ENCODE measurements around the gene ENTHD1. TPM values are rescaled to one million over a fixed set of nuclear protein-coding genes. Genes with fewer than 3 reads are reported as not detected.

The ENTHD1 gene
- total RNA-seq, 1 experiment from 2014 or later = 41.5 TPM

GRCh38 chr22:39777716-39778454 lies 115.7 kb downstream of the ENTHD1 start:
- in situ Hi-C loops (cut with HindIII; ENCODE audit: low pct_unique_long_range_greater_than_20kb, low sequenced_read_pairs) = no loop called here
- no peak for DNase-seq (ENCODE audit: low read depth, low spot score)

DNA sequence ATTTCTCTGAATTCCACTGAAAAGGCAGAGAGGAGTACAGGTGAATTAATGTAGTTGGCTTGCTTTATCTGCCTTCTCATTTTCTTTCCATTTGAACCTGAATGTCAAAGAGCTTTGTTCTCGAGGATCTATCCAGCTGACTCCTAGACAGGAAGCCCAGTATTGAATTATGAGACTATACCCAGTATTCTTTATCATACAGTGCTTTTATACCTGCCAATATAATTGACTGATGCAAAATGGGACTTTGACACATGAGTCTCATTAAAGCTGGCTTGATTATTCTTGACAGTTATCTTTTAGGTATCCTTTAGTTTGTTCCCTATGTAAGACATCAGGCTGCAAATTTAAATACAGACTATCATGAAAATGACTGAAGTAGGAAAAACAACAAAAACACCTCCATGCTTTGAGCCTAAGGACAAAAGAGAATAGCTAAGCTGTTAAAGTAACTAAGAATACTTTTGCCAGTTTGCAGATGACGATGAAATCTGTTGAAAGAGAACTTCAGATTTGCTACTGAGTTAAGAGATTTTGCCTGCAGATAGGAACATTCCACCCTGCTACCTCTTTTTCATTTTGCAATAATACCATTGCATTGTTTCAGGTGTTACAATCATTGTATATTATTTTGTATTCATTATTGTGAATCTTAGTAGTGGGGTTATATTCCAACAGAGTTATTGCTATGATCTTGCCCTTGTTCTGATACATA lies 117.1 kb downstream of the ENTHD1 start:
- in situ Hi-C loops (cut with HindIII; ENCODE audit: low pct_unique_long_range_greater_than_20kb, low sequenced_read_pairs) = no loop called here
- no peak for DNase-seq (ENCODE audit: low read depth, low spot score)

DNA sequence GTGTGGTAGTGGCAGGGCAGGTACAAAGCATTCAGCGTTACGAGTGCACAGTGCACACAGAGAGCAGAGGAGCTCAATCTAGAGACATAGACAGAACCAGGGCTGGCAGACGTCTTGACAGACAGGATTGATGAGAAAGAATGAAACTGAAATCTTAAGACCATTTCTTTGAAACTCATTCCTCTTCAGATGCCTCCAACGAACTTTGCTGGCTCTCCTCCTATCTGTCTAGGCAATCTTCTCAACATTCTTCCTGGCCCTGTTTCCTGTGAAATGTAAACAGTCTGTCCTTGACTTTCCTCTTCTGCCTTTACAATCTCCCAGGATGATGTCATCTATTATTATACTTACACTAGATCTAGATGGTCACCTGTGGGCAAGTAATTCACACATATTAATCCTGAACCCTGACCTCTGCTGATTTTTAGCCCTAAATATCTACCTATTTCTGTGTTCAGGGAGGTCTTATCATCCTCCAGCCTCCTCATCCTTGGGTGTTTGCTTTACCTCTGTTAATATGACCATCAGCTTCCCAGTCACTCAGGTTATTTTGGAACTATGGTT lies 119.5 kb downstream of the ENTHD1 start:
- in situ Hi-C loops (cut with HindIII; ENCODE audit: low pct_unique_long_range_greater_than_20kb, low sequenced_read_pairs) = no loop called here
- no peak for DNase-seq (ENCODE audit: low read depth, low spot score)

DNA sequence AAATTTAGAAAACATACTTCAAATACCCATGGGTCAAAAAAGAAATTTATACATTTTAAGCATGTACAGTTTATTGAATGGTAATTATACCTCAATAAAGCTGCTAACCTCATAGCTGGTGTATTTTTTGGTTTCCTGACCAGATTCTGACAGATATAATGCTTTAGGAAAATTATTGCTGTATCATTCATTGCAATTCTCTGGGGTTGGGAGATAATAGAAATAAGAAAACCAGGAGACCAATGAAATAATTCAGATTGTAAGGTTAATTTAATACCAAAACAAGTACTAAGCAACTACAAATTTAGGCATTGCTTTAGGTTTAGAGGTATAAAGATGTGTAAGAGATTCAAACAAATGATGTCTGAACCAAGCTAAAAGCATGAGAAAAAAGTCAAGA lies 120.1 kb downstream of the ENTHD1 start:
- in situ Hi-C loops (cut with HindIII; ENCODE audit: low pct_unique_long_range_greater_than_20kb, low sequenced_read_pairs) = no loop called here
- no peak for DNase-seq (ENCODE audit: low read depth, low spot score)

DNA sequence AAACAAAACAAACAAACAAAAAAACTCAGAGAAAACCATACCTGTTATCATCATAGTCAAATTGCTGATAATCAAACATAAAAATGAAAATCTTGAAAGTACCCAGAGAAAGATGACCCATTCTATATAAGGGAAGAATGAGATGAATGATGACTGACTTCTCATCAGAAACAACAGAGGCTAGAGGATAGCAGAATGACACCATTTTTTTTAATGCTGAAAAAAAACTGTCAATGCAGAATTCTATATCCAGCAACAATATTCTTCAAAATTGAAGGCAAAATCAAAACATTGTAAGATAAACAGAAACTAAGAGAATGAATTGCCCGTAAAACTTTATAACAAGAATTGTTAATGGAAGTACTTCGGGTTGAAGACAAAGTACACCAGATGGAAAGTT lies 122.1 kb downstream of the ENTHD1 start:
- in situ Hi-C loops (cut with HindIII; ENCODE audit: low pct_unique_long_range_greater_than_20kb, low sequenced_read_pairs) = no loop called here
- no peak for DNase-seq (ENCODE audit: low read depth, low spot score)

DNA sequence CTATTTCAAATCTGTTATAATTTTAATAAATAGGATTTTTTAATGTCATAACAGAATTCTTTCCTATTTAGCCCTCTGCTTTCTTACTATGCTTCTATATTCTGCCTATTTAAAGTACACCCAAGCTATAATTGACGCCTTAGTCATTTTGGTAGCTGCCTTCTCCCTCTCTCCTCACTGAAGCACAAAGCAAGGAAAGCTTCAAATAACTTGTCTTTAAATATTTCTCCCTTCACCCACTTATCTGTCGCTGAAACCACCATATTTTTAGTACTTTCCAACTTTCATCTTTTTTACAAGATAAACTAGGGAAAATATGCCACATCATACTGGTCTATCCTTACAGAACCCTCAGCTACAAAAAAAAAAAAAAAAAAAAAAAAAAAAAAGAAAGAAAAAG lies 127.9 kb downstream of the ENTHD1 start:
- in situ Hi-C loops (cut with HindIII; ENCODE audit: low pct_unique_long_range_greater_than_20kb, low sequenced_read_pairs) = no loop called here
- DNase-seq (ENCODE audit: low read depth, low spot score) = no peak

- in situ Hi-C loops (cut with HindIII; ENCODE audit: low pct_unique_long_range_greater_than_20kb, low sequenced_read_pairs) = no loop called here
- no peak for DNase-seq (ENCODE audit: low read depth, low spot score)
Observed at GRCh38 chr22:39765046-39765445, 128.5 kb downstream of the ENTHD1 start.

GRCh38 chr22:39763276-39763675 lies 130.3 kb downstream of the ENTHD1 start:
- no peak for DNase-seq (ENCODE audit: low read depth, low spot score)
- in situ Hi-C loops (cut with HindIII; ENCODE audit: low pct_unique_long_range_greater_than_20kb, low sequenced_read_pairs) = no loop called here

- no peak for DNase-seq (ENCODE audit: low read depth, low spot score)
- in situ Hi-C loops (cut with HindIII; ENCODE audit: low pct_unique_long_range_greater_than_20kb, low sequenced_read_pairs) = no loop called here
Observed at GRCh38 chr22:39750759-39751158, 142.8 kb downstream of the ENTHD1 start.

GRCh38 chr22:39748877-39749276 lies 144.7 kb downstream of the ENTHD1 start:
- in situ Hi-C loops (cut with HindIII; ENCODE audit: low pct_unique_long_range_greater_than_20kb, low sequenced_read_pairs) = no loop called here
- DNase-seq (ENCODE audit: low read depth, low spot score) = no peak

DNA sequence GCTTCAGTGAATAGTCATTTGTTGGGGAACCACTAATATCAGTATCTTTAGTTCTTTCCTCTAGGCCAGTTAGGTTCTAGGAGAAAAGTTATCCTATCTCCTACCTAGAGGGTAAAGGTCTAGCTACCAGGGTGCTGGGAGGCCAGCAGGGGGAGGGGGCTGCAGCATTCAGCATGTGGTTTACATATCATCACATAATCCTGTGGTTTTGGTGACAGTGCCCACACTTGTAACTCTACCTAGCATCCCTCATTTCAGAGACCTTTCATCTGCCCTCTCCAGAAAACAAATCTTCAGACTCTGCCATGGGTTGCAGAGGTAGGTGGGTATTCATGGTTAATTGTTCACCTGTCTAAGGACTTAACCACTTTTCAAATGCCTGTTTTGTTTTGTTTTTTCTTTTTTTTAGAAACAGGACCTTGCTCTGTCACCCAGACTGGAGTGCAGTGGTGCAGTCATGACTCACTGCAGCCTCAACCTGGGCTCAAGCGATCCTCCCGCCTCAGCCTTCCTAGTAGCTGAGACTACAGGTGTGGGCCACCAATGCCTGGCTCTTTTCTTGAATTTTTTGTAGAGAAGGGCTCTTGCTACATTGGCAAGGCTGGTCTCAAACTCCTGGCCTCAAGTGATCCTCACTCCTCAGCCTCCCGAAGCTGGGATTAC lies 146.8 kb downstream of the ENTHD1 start:
- in situ Hi-C loops (cut with HindIII; ENCODE audit: low pct_unique_long_range_greater_than_20kb, low sequenced_read_pairs) = no loop called here

DNA sequence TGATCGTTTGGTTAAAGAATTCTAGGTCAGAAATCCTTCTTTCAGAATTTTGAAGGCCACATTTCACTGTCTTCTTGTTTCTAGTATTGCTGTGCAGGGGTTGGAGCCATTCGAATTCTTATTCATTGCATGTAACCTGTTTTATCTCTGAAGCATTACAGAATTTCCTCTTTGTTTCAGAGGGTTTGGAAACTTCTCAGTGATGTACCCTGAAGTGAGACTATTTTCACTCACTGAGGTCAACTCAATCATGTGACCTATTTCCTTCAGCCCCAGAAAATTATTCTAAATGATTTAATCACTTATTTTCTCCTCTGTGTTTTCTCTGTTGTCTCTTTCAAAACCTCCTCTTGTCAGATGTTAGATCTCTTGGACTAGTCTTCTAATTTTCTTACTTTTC lies 147.8 kb downstream of the ENTHD1 start:
- in situ Hi-C loops (cut with HindIII; ENCODE audit: low pct_unique_long_range_greater_than_20kb, low sequenced_read_pairs) = no loop called here
- DNase-seq (ENCODE audit: low read depth, low spot score) = no peak

More for the DNA sequence above, 146.8 kb downstream of the ENTHD1 start:
- no peak for DNase-seq (ENCODE audit: low read depth, low spot score)

DNA sequence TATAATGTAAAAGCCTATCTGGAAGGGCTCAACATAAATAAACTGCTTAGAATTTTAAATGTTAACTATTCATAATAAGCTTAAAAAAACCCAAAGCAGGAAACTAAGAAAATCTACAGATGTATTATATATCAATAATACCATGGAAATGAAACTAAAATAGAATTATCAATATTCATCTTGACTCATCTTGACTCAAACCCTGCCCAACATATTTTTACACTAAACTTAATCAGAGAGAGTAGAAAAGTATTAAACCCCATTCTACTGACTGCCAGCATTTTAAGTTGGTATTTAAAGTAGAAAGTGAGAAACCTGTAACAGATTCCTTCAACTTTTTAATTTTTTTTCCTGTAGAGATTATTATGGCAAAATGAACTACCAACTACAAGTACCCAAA lies 149.2 kb downstream of the ENTHD1 start:
- in situ Hi-C loops (cut with HindIII; ENCODE audit: low pct_unique_long_range_greater_than_20kb, low sequenced_read_pairs) = no loop called here

GRCh38 chr22:39743935-39744334 lies 149.6 kb downstream of the ENTHD1 start:
- DNase-seq (ENCODE audit: low read depth, low spot score) = no peak
- in situ Hi-C loops (cut with HindIII; ENCODE audit: low pct_unique_long_range_greater_than_20kb, low sequenced_read_pairs) = no loop called here

More for the DNA sequence above, 149.2 kb downstream of the ENTHD1 start:
- DNase-seq (ENCODE audit: low read depth, low spot score) = no peak

DNA sequence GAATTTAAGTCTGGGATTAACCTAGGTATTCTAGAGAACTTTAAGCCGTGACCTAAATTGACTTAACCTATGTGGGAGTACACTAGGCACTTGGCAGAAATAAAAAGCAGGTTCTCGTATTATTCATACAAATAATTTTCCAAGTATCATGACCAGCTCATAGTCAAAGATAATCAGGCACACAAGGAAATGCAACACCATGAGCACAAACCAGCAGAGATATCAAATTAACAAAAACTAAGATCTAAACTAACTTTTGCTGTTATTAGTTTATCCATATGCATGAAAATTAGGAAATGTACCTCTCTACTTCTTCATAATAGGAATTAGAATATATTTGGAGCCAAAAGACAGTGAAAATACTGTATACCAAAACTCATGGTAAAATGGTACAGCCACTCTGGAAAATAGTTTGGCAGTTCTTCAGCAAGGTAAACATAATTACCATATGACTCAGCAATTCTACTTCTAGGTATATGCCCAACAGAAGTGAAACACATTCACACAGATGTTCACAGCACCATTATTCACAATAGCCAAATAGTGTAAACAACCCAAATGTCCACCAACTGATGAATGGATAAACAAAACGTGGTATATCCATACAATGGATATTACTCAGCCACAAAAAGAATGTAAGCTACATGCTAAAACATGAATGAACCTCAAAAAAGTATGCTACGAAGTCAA lies 154.1 kb downstream of the ENTHD1 start:
- in situ Hi-C loops (cut with HindIII; ENCODE audit: low pct_unique_long_range_greater_than_20kb, low sequenced_read_pairs) = no loop called here
- no peak for DNase-seq (ENCODE audit: low read depth, low spot score)

DNA sequence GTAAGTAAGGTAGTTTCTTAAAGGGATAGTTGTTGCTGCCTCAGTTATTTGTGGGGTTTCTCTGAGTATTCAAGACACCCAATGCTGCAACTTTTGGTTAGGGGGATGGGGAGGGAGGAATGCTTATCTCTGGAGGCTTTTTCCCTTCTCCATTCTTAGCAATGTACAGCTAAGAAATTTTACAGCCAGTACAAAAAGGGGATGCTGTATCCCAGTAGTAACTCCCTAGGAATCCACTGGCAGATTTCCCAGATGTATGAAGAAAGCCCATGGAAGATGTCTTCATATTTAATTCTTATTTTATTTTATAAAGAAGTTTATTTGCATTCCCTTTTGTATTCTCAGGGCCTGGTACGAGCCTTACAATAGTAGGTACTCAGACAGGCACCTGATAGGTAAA lies 154.8 kb downstream of the ENTHD1 start:
- in situ Hi-C loops (cut with HindIII; ENCODE audit: low pct_unique_long_range_greater_than_20kb, low sequenced_read_pairs) = no loop called here
- DNase-seq (ENCODE audit: low read depth, low spot score) = no peak

DNA sequence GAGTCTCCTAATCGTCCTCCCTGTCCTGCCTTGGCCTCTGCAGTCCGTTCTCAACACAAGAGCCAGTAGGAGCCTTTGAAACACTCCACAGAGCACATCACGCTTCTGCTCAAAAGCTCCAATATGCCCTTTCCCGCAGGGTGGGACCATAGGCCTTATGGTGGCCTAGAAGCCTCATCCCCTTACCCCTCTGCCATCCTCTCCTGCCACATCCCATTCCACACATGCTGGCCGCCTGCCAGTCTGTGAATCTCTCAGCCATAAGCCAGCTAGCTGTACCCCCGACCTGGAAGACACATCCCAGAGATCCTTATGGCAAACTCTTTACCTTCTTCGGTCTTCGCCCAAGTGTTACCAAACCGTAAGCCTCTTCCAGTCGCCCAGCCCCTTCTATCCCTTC lies 157.8 kb downstream of the ENTHD1 start:
- in situ Hi-C loops (cut with HindIII; ENCODE audit: low pct_unique_long_range_greater_than_20kb, low sequenced_read_pairs) = no loop called here
- DNase-seq (ENCODE audit: low read depth, low spot score) = no peak

DNA sequence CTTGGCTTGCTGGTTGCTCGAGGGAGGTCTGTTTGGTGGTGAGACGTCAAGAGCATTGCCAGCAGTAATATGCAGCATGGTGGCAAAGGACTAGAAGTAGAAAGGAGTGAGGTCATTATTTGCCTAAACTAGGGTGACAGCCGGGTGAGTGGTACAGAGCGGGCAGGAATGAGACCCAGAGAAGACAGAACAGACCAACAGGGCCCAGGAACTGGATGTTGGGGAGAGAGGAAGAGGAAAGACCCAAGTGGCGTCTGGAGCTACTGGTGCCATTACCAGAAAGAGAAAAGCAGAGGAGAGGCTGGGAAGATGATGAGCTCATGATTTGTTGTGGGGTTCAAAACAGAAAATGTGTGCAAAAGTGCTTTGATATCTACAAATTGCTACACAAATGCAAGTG lies 158.7 kb downstream of the ENTHD1 start:
- in situ Hi-C loops (cut with HindIII; ENCODE audit: low pct_unique_long_range_greater_than_20kb, low sequenced_read_pairs) = no loop called here
- no peak for DNase-seq (ENCODE audit: low read depth, low spot score)

Data from SK-MEL-5 (cell line).